K562 (cell line): ENCODE data around the gene ERVW-1. TPM values are rescaled to one million over a fixed set of nuclear protein-coding genes. Genes with fewer than 3 reads are reported as not detected.

Source experiments
- HMG20A ChIP-seq: fragments of 450-650 bp; formaldehyde crosslinking; conservative IDR thresholded peaks from 2 replicates; pipeline ENCODE4 v1.4.0; 2020; ENCODE audit warnings: mild to moderate bottlenecking, mixed read lengths
- KDM4B ChIP-seq, 2 experiments: fragments of 450-650 bp in 1 of 2; sonication (generic) in 1 of 2; IDR thresholded peaks; 2 replicates each; pipeline ENCODE4 v1.6.1; 2016 to 2017; ENCODE audit warnings: borderline replicate concordance in 2 of 2, antibody characterized with exemption in 1 of 2, low read depth in 1 of 2, mild to moderate bottlenecking in 1 of 2
- NFATC3 ChIP-seq: fragments of 450-650 bp; IDR thresholded peaks from 2 replicates; pipeline ENCODE4 v1.6.1; 2017; ENCODE audit warnings: mild to moderate bottlenecking
- PHB ChIP-seq: fragments of 250-450 bp; sonication (Bioruptor Pico); IDR thresholded peaks from 2 replicates; pipeline ENCODE4 v1.5.0; 2021
- RFX1 ChIP-seq: fragments of 450-650 bp; IDR thresholded peaks from 2 replicates; pipeline ENCODE4 v1.6.1; 2016; ENCODE audit warnings: mild to moderate bottlenecking, moderate library complexity
- RHOXF2B ChIP-seq: fragments of 250-450 bp; sonication (Bioruptor Pico); conservative IDR thresholded peaks from 2 replicates; pipeline ENCODE4 v1.5.1; 2021
- ZNF133 ChIP-seq: fragments of 250-450 bp; sonication (Bioruptor Pico); IDR thresholded peaks from 2 replicates; pipeline ENCODE4 v1.4.0; 2020; ENCODE audit warnings: mild to moderate bottlenecking
- ZNF175 ChIP-seq: fragments of 200-800 bp; sonication (Bioruptor generic); IDR thresholded peaks from 2 replicates; pipeline ENCODE4 v1.6.1; 2016; ENCODE audit warnings: low read depth, mild to moderate bottlenecking, missing genetic modification characterization, missing compliant biosample characterization
- ZNF431 ChIP-seq: sonication (generic); formaldehyde crosslinking; IDR thresholded peaks from 2 replicates; pipeline ENCODE4 v1.8.0; 2022; ENCODE audit warnings: mild to moderate bottlenecking, missing genetic modification reagents
- ZNF507 ChIP-seq: conservative IDR thresholded peaks from 2 replicates; pipeline ENCODE4 v1.6.1; 2017; ENCODE audit warnings: missing genetic modification characterization, missing compliant biosample characterization
- polyA plus RNA-seq, 8 experiments: library from polyadenylated mRNA; depleted of rRNA in 4 of 8; stranded (reverse) in 5 of 8; unstranded in 3 of 8; fragments of >200 nt; fragmentation: Nextera tagmentation in 2 of 8; fragmentation: Illumina TruSeq in 1 of 8; extraction: Ambion mirVana in 2 of 8; extraction: Trizol in 1 of 8; gene quantifications; 2 replicates each; pipeline versions ENCODE4 v1.2.1 to v1.2.3, GENCODE V29; 2011 to 2014; ENCODE audit warnings: inconsistent platforms in 1 of 8, missing spikeins in 1 of 8
- total RNA-seq, 7 experiments: library from RNA; depleted of rRNA in 6 of 7; stranded (reverse); fragments of >200 nt in 6 of 7; fragmentation: Illumina TruSeq in 2 of 7; extraction: Trizol in 2 of 7; gene quantifications; 2 replicates each; pipeline versions ENCODE4 v1.2.1 to v1.2.3, GENCODE V29; 2011 to 2021; ENCODE audit warnings: low replicate concordance in 1 of 7
- TF ChIP-seq, protein P1 (sequence below), 2 experiments: fragments of 450-650 bp in 1 of 2; sonication (generic) in 1 of 2; formaldehyde crosslinking in 1 of 2; IDR thresholded peaks; 2 replicates each; pipeline versions ENCODE4 v1.7.1 to v1.9.0; 2016 to 2022; ENCODE audit warnings: inconsistent platforms in 1 of 2, mild to moderate bottlenecking in 1 of 2, missing genetic modification reagents in 1 of 2
- TF ChIP-seq, protein P2 (sequence below): sonication (generic); IDR thresholded peaks from 2 replicates; pipeline ENCODE4 v1.6.1; 2016
- TF ChIP-seq, protein P3 (sequence below): fragments of 250-450 bp; sonication (Bioruptor Pico); IDR thresholded peaks from 2 replicates; pipeline ENCODE4 v1.6.1; 2021; ENCODE audit warnings: mild to moderate bottlenecking
- TF ChIP-seq, protein P4 (sequence below): sonication (generic); formaldehyde crosslinking; IDR thresholded peaks from 2 replicates; pipeline ENCODE4 v1.8.0; 2022; ENCODE audit warnings: missing genetic modification reagents, mild to moderate bottlenecking, borderline replicate concordance

ERVW-1 gene
- total and polyA plus RNA-seq, 9 of the 15 experiments (the other 6 are each of a cell fraction or from before 2014, with no cell fraction given), result not detected

DNA sequence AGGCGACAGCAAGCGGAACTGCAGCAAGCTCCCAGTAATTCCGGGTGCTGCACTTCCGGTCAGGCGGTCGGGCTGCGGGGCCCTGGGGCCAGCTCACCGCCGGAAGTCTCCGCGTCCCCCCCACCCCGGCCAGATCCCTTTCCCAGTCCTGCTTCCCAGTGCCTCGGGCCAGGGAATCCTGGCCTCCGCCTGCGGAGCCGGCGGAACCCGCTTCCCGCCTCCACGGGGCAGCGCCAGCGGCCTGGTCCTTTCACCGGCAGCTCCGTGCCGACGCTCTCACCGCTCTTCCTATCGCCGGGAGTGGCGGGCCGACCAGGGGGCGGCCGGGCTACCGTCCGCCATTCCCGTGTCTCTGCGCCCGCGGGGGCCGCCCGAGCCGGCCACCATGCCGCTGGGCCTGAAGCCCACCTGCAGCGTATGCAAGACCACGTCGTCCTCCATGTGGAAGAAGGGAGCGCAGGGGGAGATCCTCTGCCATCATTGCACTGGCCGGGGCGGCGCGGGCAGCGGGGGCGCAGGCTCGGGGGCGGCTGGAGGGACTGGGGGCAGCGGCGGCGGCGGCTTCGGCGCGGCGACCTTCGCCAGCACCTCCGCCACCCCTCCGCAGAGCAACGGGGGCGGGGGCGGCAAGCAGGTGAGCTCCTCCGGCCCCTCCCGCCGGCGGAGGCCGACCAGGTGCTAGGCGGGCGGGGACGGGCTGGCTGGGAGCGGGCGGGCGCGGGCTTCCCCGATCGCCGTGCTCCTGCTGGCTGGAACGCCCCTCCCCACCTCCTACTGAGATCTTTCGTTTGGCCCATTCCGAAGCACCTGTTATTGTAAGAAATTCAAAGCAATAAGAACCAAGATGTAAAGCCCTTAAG lies 30.2 kb downstream of the ERVW-1 start, which contains the start of gene GATAD1 (continued):
- TF ChIP-seq, protein P1, sequence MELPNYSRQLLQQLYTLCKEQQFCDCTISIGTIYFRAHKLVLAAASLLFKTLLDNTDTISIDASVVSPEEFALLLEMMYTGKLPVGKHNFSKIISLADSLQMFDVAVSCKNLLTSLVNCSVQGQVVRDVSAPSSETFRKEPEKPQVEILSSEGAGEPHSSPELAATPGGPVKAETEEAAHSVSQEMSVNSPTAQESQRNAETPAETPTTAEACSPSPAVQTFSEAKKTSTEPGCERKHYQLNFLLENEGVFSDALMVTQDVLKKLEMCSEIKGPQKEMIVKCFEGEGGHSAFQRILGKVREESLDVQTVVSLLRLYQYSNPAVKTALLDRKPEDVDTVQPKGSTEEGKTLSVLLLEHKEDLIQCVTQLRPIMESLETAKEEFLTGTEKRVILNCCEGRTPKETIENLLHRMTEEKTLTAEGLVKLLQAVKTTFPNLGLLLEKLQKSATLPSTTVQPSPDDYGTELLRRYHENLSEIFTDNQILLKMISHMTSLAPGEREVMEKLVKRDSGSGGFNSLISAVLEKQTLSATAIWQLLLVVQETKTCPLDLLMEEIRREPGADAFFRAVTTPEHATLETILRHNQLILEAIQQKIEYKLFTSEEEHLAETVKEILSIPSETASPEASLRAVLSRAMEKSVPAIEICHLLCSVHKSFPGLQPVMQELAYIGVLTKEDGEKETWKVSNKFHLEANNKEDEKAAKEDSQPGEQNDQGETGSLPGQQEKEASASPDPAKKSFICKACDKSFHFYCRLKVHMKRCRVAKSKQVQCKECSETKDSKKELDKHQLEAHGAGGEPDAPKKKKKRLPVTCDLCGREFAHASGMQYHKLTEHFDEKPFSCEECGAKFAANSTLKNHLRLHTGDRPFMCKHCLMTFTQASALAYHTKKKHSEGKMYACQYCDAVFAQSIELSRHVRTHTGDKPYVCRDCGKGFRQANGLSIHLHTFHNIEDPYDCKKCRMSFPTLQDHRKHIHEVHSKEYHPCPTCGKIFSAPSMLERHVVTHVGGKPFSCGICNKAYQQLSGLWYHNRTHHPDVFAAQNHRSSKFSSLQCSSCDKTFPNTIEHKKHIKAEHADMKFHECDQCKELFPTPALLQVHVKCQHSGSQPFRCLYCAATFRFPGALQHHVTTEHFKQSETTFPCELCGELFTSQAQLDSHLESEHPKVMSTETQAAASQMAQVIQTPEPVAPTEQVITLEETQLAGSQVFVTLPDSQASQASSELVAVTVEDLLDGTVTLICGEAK (IDR thresholded peaks at IDR 0.05), result peak; percentile 96
- TF ChIP-seq, protein P1 (CRISPR knock-in tag; IDR thresholded peaks at IDR 0.05), result no peak
- TF ChIP-seq PHB (CRISPR knock-in tag), result peak; percentile 89; the same call in 1 of the 2 replicates
- no peak for TF ChIP-seq RFX1
- TF ChIP-seq HMG20A (CRISPR knock-in tag), result no peak
- TF ChIP-seq ZNF175 (CRISPR knock-in tag), result no peak
- TF ChIP-seq ZNF133, result no peak
- TF ChIP-seq ZNF507 (tag), result no peak
- no peak for TF ChIP-seq NFATC3
- TF ChIP-seq, protein P2, sequence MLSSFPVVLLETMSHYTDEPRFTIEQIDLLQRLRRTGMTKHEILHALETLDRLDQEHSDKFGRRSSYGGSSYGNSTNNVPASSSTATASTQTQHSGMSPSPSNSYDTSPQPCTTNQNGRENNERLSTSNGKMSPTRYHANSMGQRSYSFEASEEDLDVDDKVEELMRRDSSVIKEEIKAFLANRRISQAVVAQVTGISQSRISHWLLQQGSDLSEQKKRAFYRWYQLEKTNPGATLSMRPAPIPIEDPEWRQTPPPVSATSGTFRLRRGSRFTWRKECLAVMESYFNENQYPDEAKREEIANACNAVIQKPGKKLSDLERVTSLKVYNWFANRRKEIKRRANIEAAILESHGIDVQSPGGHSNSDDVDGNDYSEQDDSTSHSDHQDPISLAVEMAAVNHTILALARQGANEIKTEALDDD, result no peak
- TF ChIP-seq KDM4B (IDR thresholded peaks at IDR 0.05; ENCODE audit: borderline replicate concordance in 2 of 2, low read depth in 1 of 2), result peak in 1 of 2 experiments; percentile 95; a peak in 2 of 4 replicates
- TF ChIP-seq ZNF431 (CRISPR knock-in tag), result peak; percentile 75; the same call in 1 of the 2 replicates
- TF ChIP-seq, protein P3, sequence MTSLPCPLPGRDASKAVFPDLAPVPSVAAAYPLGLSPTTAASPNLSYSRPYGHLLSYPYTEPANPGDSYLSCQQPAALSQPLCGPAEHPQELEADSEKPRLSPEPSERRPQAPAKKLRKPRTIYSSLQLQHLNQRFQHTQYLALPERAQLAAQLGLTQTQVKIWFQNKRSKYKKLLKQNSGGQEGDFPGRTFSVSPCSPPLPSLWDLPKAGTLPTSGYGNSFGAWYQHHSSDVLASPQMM (CRISPR knock-in tag), result no peak
- TF ChIP-seq, protein P4, sequence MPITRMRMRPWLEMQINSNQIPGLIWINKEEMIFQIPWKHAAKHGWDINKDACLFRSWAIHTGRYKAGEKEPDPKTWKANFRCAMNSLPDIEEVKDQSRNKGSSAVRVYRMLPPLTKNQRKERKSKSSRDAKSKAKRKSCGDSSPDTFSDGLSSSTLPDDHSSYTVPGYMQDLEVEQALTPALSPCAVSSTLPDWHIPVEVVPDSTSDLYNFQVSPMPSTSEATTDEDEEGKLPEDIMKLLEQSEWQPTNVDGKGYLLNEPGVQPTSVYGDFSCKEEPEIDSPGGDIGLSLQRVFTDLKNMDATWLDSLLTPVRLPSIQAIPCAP (CRISPR knock-in tag), result no peak
- no peak for TF ChIP-seq RHOXF2B (CRISPR knock-in tag)
